Progenitor cell of endocrine pancreas (in vitro differentiated cells): ENCODE results near the gene FAM210B. TPM values are rescaled to one million over a fixed set of nuclear protein-coding genes. Genes with fewer than 3 reads are reported as not detected.
"Not testable (repeated sequence)": the region's sequence is repeated elsewhere in the genome, so short reads cannot be mapped to it uniquely, and the experiment has no call there.

Source experiments
- DNase-seq: peaks from one replicate; pipeline ENCODE4 v3.0.0; 2021; ENCODE audit warnings: low spot score; ENCODE audit not compliant: unreplicated experiment
- H3K27ac Mint-ChIP-seq: 2 replicates; pipeline ENCODE4 v1.8.0; 2021; ENCODE audit warnings: mild to moderate bottlenecking, moderate library complexity, mixed read lengths
- H3K27me3 Mint-ChIP-seq: 2 replicates; pipeline ENCODE4 v1.8.0; 2021; ENCODE audit warnings: mixed read lengths
- H3K36me3 Mint-ChIP-seq: 2 replicates; pipeline ENCODE4 v1.8.0; 2022; ENCODE audit warnings: mixed read lengths; ENCODE audit not compliant: insufficient read depth
- H3K4me1 Mint-ChIP-seq: 2 replicates; pipeline ENCODE4 v1.8.0; 2021; ENCODE audit warnings: low read depth, mixed read lengths
- H3K4me3 Mint-ChIP-seq: 2 replicates; pipeline ENCODE4 v1.8.0; 2021; ENCODE audit warnings: low read depth, mild to moderate bottlenecking, moderate library complexity, mixed read lengths
- H3K9me3 Mint-ChIP-seq: 2 replicates; pipeline ENCODE4 v1.8.0; 2021; ENCODE audit warnings: low read depth, mixed read lengths
- total RNA-seq: library from RNA; stranded (reverse); gene quantifications from 2 replicates; pipeline ENCODE4 v1.2.1, GENCODE V29; 2021
- TF ChIP-seq, protein P1 (sequence below): fragments of 200-600 bp; sonication (generic); IDR thresholded peaks from one replicate; pipeline ENCODE4 v1.5.0; 2021; ENCODE audit warnings: antibody characterized with exemption, mild to moderate bottlenecking; ENCODE audit not compliant: unreplicated experiment

The FAM210B gene
- total RNA-seq, 1 donor from 2014 or later, result 60.3 TPM

DNA sequence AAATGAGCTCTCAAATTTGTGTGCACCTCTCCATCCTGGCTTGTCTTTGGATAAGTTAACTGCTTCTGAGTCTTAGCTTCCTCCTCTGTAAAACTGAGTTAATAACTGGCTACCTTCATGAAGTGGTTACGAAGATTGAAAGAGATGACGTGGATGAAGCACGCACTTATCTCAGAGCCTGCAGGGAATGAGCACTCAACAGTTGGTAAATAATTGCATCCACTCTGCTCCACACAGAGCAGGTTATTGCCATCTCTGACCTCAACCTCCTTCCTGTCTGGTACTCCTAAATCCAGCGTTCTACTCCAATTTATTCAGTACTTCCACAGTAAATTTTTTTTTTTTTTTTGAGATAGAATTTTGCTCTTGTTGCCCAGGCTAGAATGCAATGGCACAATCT, 26.4 kb downstream of the FAM210B start:
- TF ChIP-seq, protein P1, sequence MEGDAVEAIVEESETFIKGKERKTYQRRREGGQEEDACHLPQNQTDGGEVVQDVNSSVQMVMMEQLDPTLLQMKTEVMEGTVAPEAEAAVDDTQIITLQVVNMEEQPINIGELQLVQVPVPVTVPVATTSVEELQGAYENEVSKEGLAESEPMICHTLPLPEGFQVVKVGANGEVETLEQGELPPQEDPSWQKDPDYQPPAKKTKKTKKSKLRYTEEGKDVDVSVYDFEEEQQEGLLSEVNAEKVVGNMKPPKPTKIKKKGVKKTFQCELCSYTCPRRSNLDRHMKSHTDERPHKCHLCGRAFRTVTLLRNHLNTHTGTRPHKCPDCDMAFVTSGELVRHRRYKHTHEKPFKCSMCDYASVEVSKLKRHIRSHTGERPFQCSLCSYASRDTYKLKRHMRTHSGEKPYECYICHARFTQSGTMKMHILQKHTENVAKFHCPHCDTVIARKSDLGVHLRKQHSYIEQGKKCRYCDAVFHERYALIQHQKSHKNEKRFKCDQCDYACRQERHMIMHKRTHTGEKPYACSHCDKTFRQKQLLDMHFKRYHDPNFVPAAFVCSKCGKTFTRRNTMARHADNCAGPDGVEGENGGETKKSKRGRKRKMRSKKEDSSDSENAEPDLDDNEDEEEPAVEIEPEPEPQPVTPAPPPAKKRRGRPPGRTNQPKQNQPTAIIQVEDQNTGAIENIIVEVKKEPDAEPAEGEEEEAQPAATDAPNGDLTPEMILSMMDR, result no peak
- H3K27ac Mint-ChIP-seq, result no peak overlapping the region

DNA sequence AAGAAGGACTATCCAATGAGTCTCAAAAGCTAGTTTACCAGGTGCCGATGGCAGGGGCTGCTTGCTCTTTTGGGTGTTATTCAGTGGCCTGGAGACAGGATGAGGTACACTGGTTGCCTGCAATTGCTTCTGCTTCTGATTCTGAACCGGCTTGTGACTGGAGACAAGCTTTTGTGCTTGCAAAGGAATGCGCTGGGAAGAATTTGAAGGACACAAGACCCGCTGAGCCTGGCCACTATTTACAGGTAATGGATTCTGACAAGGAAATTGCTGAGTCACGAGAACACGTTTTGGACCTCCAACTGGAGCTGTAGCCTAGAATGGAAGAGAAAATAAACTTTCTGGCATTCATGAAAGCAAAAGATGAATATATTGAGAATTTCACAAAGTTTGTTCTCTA, 27.4 kb downstream of the FAM210B start:
- Mint-ChIP-seq H3K36me3 (peaks cover 20% of the 10 kb centered on the region), H3K9me3 (no peaks in the 10 kb centered on the region), H3K4me3 (no peak overlapping the region), H3K27me3 (no peaks in the 10 kb centered on the region), H3K27ac (no peak overlapping the region), H3K4me1 (peaks cover 13% of the 10 kb centered on the region)
- TF ChIP-seq, protein P1, result no peak
- no peak for DNase-seq

More for the DNA sequence above, 26.4 kb downstream of the FAM210B start:
- Mint-ChIP-seq H3K27me3 (no peaks in the 10 kb centered on the region), H3K36me3 (peaks cover 20% of the 10 kb centered on the region), H3K4me3 (no peak overlapping the region), H3K4me1 (peaks cover 8% of the 10 kb centered on the region), H3K9me3 (no peaks in the 10 kb centered on the region)
- no peak for DNase-seq

DNA sequence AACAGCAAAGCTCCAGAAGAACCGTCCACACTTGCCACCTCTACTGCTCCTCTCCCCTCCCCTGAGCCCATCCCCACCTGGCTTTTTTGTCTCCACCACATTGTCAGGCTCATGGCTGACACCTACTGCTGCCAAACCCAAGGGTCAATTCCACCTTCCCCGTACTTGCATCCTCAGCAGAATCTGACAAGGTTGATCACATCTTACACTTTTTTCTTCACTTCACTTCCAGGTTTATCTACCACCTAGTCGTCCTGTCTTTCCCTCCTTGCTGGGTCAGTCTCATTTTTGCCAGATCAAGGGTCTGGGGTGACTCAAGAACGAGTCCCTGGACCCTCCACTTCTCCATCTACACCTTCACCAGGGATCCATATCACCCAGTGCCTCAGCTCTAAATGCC, 30.1 kb downstream of the FAM210B start:
- Mint-ChIP-seq H3K4me3 (no peak overlapping the region), H3K27me3 (no peaks in the 10 kb centered on the region), H3K27ac (no peak overlapping the region), H3K9me3 (no peaks in the 10 kb centered on the region), H3K36me3 (peaks cover 20% of the 10 kb centered on the region), H3K4me1 (peaks cover 17% of the 10 kb centered on the region)
- TF ChIP-seq, protein P1, result no peak
- DNase-seq, result no peak

DNA sequence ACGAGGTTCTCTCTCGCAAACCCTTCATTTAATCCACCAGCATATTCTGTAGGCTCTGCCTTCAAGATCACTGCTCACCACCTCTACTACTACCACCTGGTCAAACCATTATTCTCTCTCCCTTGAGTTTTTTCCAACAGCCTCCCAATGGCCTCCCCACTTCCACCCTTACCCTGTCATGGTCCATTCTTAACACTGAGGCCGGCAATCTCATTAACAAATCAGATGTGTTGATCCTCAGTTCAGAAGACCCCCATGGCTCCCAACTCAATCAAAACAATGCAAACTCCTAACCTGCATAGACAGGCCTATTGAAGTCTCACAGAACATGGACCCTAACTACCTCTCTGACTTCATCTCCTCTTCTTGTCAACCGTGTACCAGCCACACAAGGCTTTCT, 31.0 kb downstream of the FAM210B start:
- Mint-ChIP-seq H3K4me3 (peak overlapping the region; percentile 44), H3K4me1 (peaks cover 18% of the 10 kb centered on the region), H3K36me3 (peaks cover 16% of the 10 kb centered on the region), H3K9me3 (no peaks in the 10 kb centered on the region), H3K27me3 (no peaks in the 10 kb centered on the region), H3K27ac (no peak overlapping the region)
- DNase-seq, result no peak
- TF ChIP-seq, protein P1, result no peak

DNA sequence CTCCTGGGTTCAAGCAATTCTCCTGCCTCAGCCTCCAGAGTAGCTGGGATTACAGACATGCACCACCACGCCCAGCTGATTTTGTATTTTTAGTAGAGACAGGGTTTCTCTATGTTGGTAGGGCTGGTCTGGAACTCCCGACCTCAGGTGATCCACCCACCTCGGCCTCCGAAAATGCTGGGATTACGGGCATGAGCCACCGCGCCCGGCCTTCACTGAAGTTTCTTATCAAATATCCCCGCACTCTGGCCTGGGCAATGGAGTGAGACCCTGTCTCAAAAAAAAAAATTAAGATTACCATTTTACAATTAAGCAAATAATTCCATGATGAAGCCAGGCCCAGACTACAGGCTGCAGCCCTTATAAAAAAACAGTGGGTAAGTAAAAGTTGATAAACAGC, 31.6 kb downstream of the FAM210B start:
- H3K9me3 Mint-ChIP-seq, result not testable (repeated sequence)
- Mint-ChIP-seq H3K4me3 (peak overlapping the region; percentile 44), H3K36me3 (peaks cover 16% of the 10 kb centered on the region)

DNA sequence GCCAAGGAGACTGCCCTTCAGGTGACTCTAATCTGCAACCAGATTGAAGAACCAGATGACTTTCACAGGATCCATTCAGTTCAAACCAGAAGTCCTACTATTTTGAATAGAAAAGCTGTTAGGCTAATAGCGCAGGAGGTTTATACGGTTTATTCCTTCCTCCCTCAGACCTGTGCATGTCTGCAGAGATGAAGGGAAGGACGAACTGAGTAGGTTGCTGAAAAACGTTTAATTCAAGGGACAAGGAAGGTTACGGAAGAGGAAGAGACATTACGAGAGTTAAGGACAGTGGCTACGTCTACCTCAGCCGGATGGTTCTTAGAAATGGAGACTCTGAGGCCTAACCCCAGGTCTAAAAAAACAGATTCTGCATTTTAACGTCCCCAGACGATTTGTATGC, 32.3 kb downstream of the FAM210B start:
- TF ChIP-seq, protein P1, result no peak
- no peak overlapping the region for H3K4me3 Mint-ChIP-seq
- no peaks in the 10 kb centered on the region for H3K9me3 Mint-ChIP-seq
- peaks cover 18% of the 10 kb centered on the region for H3K4me1 Mint-ChIP-seq
- DNase-seq, result no peak
- peaks cover 14% of the 10 kb centered on the region for H3K36me3 Mint-ChIP-seq
- no peaks in the 10 kb centered on the region for H3K27me3 Mint-ChIP-seq
- no peak overlapping the region for H3K27ac Mint-ChIP-seq

More for the DNA sequence above, 31.6 kb downstream of the FAM210B start:
- not testable (repeated sequence) for DNase-seq, H3K27me3 Mint-ChIP-seq, H3K27ac Mint-ChIP-seq
- peaks cover 18% of the 10 kb centered on the region for H3K4me1 Mint-ChIP-seq
